NCI-H2227 (cell line): Measurements from ENCODE around the gene RAN.
A peak's percentile ranks its signal among the peaks of the same experiment; 100 is the strongest.
"Not testable (repeated sequence)": the region's sequence is repeated elsewhere in the genome, so short reads cannot be mapped to it uniquely, and the experiment has no call there.

Experiments used
- DNase-seq: peaks from one replicate; lab custom pipeline; 2025; ENCODE audit not compliant: unreplicated experiment; lab: John Stamatoyannopoulos, UW

Gene RAN

GRCh38 chr12:130871286-130872178, at the start of gene RAN:
TSS of gene RAN (plus strand) at chr12:130872066. CDS start at chr12:130872594, 528 bp downstream.
- DNase-seq = peak; percentile 96

GRCh38 chr12:130825771-130826150, 46.1 kb upstream of the RAN start:
- DNase-seq = no peak

GRCh38 chr12:130826151-130826801, 45.6 kb upstream of the RAN start:
- DNase-seq = peak; percentile 7

GRCh38 chr12:130827432-130827831, 44.4 kb upstream of the RAN start:
- no peak for DNase-seq

GRCh38 chr12:130828895-130829294, 43.0 kb upstream of the RAN start:
- DNase-seq = no peak

GRCh38 chr12:130829391-130830245, 42.2 kb upstream of the RAN start:
- DNase-seq = no peak

GRCh38 chr12:130830246-130830551, 41.7 kb upstream of the RAN start:
- no peak for DNase-seq

GRCh38 chr12:130831246-130831645, 40.6 kb upstream of the RAN start:
- no peak for DNase-seq

- DNase-seq = no peak
These were observed 39.9 kb upstream of the RAN start for GRCh38 chr12:130831876-130832405.

GRCh38 chr12:130832561-130833209, 39.2 kb upstream of the RAN start:
- no peak for DNase-seq

- no peak for DNase-seq
These were observed 36.9 kb upstream of the RAN start for GRCh38 chr12:130835011-130835410.

- no peak for DNase-seq
These were observed 36.4 kb upstream of the RAN start for GRCh38 chr12:130835436-130835835.

GRCh38 chr12:130838284-130838950, 33.4 kb upstream of the RAN start:
- DNase-seq = peak; percentile 63

- DNase-seq = peak; percentile 88
These were observed 32.7 kb upstream of the RAN start, which contains the start of gene STX2 for GRCh38 chr12:130838951-130839769. TSS of gene STX2 (minus strand) at chr12:130839250. CDS start at chr12:130839099, 151 bp downstream.

GRCh38 chr12:130839770-130840404, 32.0 kb upstream of the RAN start:
- peak; percentile 14 for DNase-seq

GRCh38 chr12:130846369-130846768, 25.5 kb upstream of the RAN start:
- DNase-seq = no peak

- no peak for DNase-seq
These were observed 24.8 kb upstream of the RAN start for GRCh38 chr12:130847112-130847511.

GRCh38 chr12:130848105-130848504, 23.8 kb upstream of the RAN start:
- DNase-seq = not testable (repeated sequence)
